IPS DF 6.9 (cell line): ENCODE data around the gene SCGB1A1.

Experiments used
- DNase-seq: peaks from one replicate; pipeline ENCODE4 v3.0.0-alpha.2; 2013; ENCODE audit warnings: low read depth, low spot score
- H3K27ac ChIP-seq: one replicate; pipeline ENCODE4 v1.5.1; 2013; ENCODE audit warnings: low read length, control low read depth
- H3K27me3 ChIP-seq: 2 replicates; pipeline ENCODE4 v1.6.1; 2013; ENCODE audit warnings: mild to moderate bottlenecking, low read length; ENCODE audit not compliant: control insufficient read depth, insufficient read depth
- H3K36me3 ChIP-seq: 2 replicates; pipeline ENCODE4 v1.6.1; 2013; ENCODE audit warnings: low read length; ENCODE audit not compliant: control insufficient read depth, insufficient read depth
- H3K4me1 ChIP-seq: 2 replicates; pipeline ENCODE4 v1.6.1; 2013; ENCODE audit warnings: low read length; ENCODE audit not compliant: control insufficient read depth, insufficient read depth
- H3K4me3 ChIP-seq: 2 replicates; pipeline ENCODE4 v1.5.1; 2013; ENCODE audit warnings: mild to moderate bottlenecking, low read length
- H3K9me3 ChIP-seq: 2 replicates; pipeline ENCODE4 v1.6.1; 2013; ENCODE audit warnings: low read length, inconsistent platforms; ENCODE audit not compliant: control insufficient read depth, insufficient read depth
- WGBS: extraction: QIAGEN DNeasy Blood & Tissue Kit; methylation state at CpG from one replicate; pipeline ENCODE4 v1.1.7; 2013; ENCODE audit warnings: mixed read lengths, missing lambda C conversion rate; ENCODE audit not compliant: insufficient read length, insufficient coverage; 5-methylcytosine and 5-hydroxymethylcytosine counted together

Gene SCGB1A1

GRCh38 chr11:62404435-62404834 is 14.4 kb upstream of the SCGB1A1 start:
- Histone ChIP-seq H3K4me1 (peaks cover 5% of the 10 kb centered on the region; the same call in 1 of the 2 replicates), H3K27me3 (no peaks in the 10 kb centered on the region), H3K4me3 (no peak overlapping the region), H3K9me3 (no peaks in the 10 kb centered on the region), H3K36me3 (no peaks in the 10 kb centered on the region), H3K27ac (no peak overlapping the region)
- WGBS: no CpG with 5 or more reads among the region's 6 CpGs
- DNase-seq: no peak

DNA sequence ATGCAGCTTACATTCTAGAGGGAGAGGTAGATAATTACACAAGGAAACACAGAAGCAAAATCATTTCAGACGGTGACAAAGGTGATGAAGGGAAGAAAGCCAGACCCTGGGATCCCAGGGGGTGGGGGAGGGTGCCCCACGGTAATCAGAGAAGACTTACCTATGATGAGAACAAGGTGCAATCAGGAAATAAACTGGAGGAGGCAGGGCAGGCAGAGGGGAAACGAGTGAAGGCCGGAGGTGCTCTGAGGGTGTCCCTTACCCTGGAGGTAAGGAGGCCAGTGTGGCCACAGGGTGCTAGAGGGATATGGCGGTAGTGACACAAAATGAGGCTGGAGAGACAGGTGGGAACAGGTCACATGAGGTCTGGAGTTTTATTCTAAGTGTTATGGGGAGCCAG is 13.9 kb upstream of the SCGB1A1 start:
- no peaks in the 10 kb centered on the region for H3K36me3 ChIP-seq
- WGBS: no CpG with 5 or more reads among the region's 5 CpGs

DNA sequence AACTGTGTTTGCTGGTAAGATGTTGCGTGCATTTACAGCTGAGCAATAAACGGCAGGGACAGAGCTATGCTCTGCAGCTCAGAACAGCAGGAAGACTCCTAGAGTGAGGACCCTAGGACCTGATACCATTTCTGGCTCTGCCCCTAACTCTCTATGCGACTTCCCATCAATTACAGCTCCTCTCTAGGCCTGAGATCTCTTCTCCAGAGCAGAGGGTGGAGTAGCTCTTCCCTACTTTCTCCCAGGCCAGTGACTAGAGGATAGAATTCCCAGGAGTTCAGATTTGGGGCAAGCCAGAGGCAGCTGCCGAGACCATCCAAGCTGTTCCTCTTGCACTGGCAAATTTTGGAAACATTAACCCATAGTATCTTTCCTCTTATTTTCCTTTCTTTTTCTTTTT is 12.8 kb upstream of the SCGB1A1 start:
- no CpG with 5 or more reads among the region's 4 CpGs for WGBS
- Histone ChIP-seq H3K4me1 (peaks cover 4% of the 10 kb centered on the region; the same call in 1 of the 2 replicates), H3K27me3 (no peaks in the 10 kb centered on the region), H3K27ac (no peak overlapping the region), H3K36me3 (no peaks in the 10 kb centered on the region), H3K4me3 (no peak overlapping the region), H3K9me3 (no peaks in the 10 kb centered on the region)
- DNase-seq: no peak

More for the DNA sequence above, 13.9 kb upstream of the SCGB1A1 start:
- Histone ChIP-seq H3K9me3 (no peaks in the 10 kb centered on the region), H3K4me3 (no peak overlapping the region), H3K27me3 (no peaks in the 10 kb centered on the region), H3K27ac (no peak overlapping the region), H3K4me1 (peaks cover 4% of the 10 kb centered on the region; the same call in 1 of the 2 replicates)
- DNase-seq: no peak

GRCh38 chr11:62409831-62410230 is 9.0 kb upstream of the SCGB1A1 start:
- no peaks in the 10 kb centered on the region for H3K4me1 ChIP-seq
- no peaks in the 10 kb centered on the region for H3K9me3 ChIP-seq
- H3K4me3 ChIP-seq: no peak overlapping the region
- no CpG with 5 or more reads among the region's 8 CpGs for WGBS
- H3K27me3 ChIP-seq: no peaks in the 10 kb centered on the region
- DNase-seq: no peak
- H3K36me3 ChIP-seq: no peaks in the 10 kb centered on the region
- H3K27ac ChIP-seq: no peak overlapping the region

GRCh38 chr11:62410972-62411371 is 7.9 kb upstream of the SCGB1A1 start:
- no CpG with 5 or more reads among the region's 8 CpGs for WGBS
- Histone ChIP-seq H3K27ac (no peak overlapping the region), H3K27me3 (no peaks in the 10 kb centered on the region), H3K4me1 (no peaks in the 10 kb centered on the region), H3K36me3 (no peaks in the 10 kb centered on the region), H3K9me3 (no peaks in the 10 kb centered on the region), H3K4me3 (no peak overlapping the region)
- DNase-seq: no peak

GRCh38 chr11:62411524-62411923 is 7.3 kb upstream of the SCGB1A1 start:
- no peak overlapping the region for H3K4me3 ChIP-seq
- H3K27me3 ChIP-seq: no peaks in the 10 kb centered on the region
- no peaks in the 10 kb centered on the region for H3K4me1 ChIP-seq
- no peaks in the 10 kb centered on the region for H3K9me3 ChIP-seq
- no peaks in the 10 kb centered on the region for H3K36me3 ChIP-seq
- DNase-seq: no peak
- H3K27ac ChIP-seq: no peak overlapping the region
- WGBS: no CpG with 5 or more reads among the region's 5 CpGs

GRCh38 chr11:62413060-62413696 is 5.7 kb upstream of the SCGB1A1 start:
- WGBS: no CpG with 5 or more reads among the region's 8 CpGs
- H3K27me3 ChIP-seq: no peaks in the 10 kb centered on the region
- no peak for DNase-seq
- H3K4me1 ChIP-seq: no peaks in the 10 kb centered on the region
- H3K27ac ChIP-seq: no peak overlapping the region
- H3K9me3 ChIP-seq: no peaks in the 10 kb centered on the region
- no peaks in the 10 kb centered on the region for H3K36me3 ChIP-seq
- H3K4me3 ChIP-seq: no peak overlapping the region

DNA sequence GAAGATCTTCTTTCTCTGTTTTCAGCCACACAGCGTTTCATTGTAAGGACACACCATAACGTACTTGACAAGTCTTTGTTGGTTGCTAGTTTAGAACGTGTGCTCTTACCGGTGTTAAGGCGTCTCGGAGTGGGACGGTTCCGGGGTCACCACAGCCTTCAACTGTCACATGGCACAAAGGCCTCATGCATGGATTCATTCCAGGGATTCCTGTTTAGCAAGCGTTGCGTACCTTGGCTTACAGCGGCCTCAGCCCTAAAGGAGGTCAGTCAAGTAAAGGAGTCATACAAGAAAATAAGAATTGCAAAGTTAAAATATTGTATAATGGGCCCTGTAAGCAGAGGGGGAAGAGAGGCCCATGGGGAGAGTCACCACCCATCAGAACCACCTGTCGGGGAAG is 2.2 kb upstream of the SCGB1A1 start:
- no CpG with 5 or more reads among the region's 12 CpGs for WGBS
- H3K4me3 ChIP-seq: no peak overlapping the region

DNA sequence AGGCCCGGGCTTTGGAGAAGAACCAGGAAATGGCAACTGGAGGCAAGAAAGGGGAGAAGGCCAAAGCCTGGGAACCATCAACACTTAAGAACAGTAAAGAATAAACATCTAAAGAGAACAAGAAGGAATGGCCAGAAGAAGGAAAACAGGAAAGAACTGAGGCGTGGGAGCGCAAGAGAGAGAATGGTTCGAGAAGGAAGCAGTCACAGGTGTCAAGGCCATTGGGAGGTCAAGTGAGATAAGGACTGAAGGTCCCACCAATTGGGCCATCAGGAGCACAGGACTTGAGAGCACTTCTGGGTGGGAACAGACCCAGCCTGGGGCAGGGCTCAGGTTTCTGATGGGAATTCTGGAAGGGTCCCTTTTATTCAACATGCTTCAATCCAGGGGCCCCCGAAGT is 697 bp upstream of the SCGB1A1 start:
- H3K27me3 ChIP-seq: no peaks in the 10 kb centered on the region
- WGBS: no CpG with 5 or more reads among the region's 5 CpGs
- DNase-seq: no peak
- no peak overlapping the region for H3K4me3 ChIP-seq
- H3K4me1 ChIP-seq: no peaks in the 10 kb centered on the region
- no peaks in the 10 kb centered on the region for H3K9me3 ChIP-seq
- no peaks in the 10 kb centered on the region for H3K36me3 ChIP-seq
- H3K27ac ChIP-seq: no peak overlapping the region

More for the DNA sequence above, 2.2 kb upstream of the SCGB1A1 start:
- H3K36me3 ChIP-seq: no peaks in the 10 kb centered on the region
- H3K27me3 ChIP-seq: no peaks in the 10 kb centered on the region
- DNase-seq: no peak
- no peaks in the 10 kb centered on the region for H3K9me3 ChIP-seq
- H3K27ac ChIP-seq: no peak overlapping the region
- no peaks in the 10 kb centered on the region for H3K4me1 ChIP-seq

GRCh38 chr11:62419314-62419929 is 589 bp downstream of the SCGB1A1 start:
- WGBS: no CpG with 5 or more reads among the region's 5 CpGs
- H3K27me3 ChIP-seq: no peaks in the 10 kb centered on the region
- H3K27ac ChIP-seq: no peak overlapping the region
- no peaks in the 10 kb centered on the region for H3K36me3 ChIP-seq
- DNase-seq: no peak
- H3K9me3 ChIP-seq: no peaks in the 10 kb centered on the region
- no peak overlapping the region for H3K4me3 ChIP-seq
- no peaks in the 10 kb centered on the region for H3K4me1 ChIP-seq

DNA sequence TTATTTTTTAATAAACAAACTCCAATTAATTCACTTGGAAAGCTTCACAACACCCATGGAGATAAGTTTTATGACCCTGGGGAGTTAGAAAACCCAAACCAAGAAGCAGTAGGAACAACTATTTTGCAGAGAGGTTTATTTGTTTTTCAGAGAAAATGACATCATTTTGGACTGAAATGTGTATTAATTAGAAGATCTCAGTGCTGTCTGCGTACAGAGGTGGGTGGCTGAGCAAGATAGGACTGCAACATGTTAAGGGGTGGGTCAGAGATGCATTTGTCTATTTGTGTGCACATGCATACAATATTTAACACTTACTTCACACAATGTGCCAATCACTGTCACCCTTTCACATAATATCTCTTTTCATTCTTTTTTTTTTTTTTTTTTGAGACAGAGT is 1.1 kb downstream of the SCGB1A1 start:
- H3K36me3 ChIP-seq: no peaks in the 10 kb centered on the region
- no CpG with 5 or more reads among the region's 1 CpG for WGBS
- H3K9me3 ChIP-seq: no peaks in the 10 kb centered on the region
- DNase-seq: no peak
- H3K27ac ChIP-seq: no peak overlapping the region
- H3K27me3 ChIP-seq: no peaks in the 10 kb centered on the region
- H3K4me3 ChIP-seq: no peak overlapping the region
- no peaks in the 10 kb centered on the region for H3K4me1 ChIP-seq
